HG02938 (cell line): ENCODE results near the gene PCBP3.
"Not testable (repeated sequence)": the region's sequence is repeated elsewhere in the genome, so short reads cannot be mapped to it uniquely, and the experiment has no call there.

ENCODE experiments used
- ATAC-seq: cut with Tn5 transposase; IDR thresholded peaks from one replicate; pipeline ENCODE4 v1.9.1; 2021; ENCODE audit warnings: mild to moderate bottlenecking, moderate library complexity; ENCODE audit not compliant: unreplicated experiment

The PCBP3 gene

DNA sequence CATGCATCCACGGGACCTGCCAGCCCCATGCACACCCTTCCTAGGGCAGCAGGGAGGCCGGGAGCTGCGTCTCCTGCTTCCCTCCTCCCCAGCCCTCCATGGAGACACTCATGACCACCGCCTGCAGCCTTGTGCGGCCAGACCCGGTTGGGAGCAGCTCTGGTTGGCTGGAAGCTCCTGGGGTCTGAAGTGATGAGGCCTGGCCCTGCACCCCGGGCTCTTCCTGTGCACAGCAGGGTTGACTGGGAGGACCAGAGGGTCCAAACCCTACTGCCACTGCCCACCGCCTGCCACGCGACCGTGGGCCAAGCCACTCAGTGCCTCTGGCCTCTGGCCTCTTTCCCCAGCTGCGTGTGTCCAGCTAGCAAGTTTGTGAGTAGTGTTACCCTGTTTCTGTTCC, 226.9 kb downstream of the PCBP3 start:
- no peak for ATAC-seq

DNA sequence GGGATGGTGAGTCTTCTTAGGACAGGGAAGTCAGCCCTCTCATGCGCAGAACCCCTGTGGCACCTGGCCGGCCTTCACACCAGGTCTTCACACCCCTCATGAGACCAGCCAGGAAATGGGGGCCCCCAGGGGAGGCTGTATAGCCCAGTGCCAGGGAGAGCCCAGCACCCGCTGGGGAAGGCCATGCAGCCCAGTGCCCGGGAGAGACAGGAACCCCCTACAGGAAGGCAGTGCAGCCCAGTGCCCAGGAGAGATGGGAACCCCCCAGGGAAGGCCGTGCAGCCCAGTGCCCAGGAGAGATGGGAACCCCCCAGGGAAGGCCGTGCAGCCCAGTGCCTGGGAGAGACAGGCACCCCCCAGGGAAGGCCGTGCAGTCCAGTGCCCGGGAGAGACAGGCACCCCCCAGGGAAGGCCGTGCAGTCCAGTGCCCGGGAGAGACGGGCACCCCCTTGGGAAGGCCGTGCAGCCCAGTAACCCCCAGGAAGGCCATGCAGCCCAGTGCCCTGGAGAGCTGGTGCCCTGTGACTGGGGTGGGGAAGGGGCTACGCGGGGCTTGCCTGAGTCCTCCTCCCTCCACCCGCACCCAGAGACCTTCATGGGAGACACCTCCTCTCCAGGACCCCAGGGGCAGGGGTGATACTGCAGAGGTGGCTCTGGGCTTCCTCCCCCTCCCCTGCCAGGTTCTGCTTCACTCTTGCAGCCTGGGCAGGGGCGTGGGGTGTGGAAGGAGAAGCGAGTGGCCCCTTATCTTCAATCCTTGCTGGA, 227.5 kb downstream of the PCBP3 start:
- no peak for ATAC-seq

DNA sequence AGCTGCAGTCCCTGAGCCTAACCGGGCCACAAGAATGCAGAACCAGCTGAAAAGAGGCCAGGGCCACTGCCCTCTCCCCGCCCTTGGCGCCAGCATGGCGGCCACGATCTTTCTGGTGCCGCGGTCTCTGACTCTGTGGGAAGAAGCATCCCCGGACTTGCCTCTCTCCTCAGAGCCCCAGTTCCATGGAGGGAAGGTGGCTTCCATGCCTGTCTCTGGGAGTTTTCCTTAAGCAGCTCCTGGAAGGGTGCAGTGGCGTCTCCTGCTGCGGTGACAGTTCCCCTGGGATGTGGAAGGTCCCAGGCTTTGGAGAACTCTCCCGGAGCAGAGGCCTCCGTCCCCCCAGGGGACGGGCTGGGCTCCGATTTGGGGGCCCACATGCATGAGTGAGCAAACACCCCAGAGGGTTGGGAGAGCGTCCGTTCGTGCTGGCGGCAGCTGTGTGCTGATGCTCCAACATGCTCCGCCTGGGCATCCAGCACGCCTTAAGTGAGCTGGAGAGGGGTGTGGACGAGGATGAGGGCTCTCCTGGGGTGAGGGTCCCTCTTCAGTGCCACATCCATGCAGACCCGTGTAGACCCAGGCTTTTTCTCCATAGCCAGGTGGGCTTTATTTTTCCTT, 228.2 kb downstream of the PCBP3 start:
- ATAC-seq = no peak

DNA sequence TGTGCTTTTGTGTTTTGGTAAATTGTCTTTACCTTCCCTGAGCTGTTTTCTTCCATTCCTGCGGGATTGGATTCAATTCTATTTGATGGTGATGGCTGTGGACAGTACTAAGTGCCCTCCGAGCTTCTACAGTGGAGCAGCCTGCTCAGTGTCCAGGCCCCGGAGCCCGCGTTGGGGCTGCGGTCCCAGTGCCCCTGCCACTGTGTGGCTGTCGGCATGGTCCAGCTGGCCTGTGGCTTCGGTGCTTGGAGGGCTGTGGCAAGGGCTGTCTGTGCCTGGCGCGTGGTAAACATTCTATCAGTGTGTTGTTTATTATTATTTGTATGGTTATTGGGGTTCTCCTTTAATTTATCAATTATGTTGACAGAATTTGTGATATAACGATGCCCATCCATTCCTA, 228.9 kb downstream of the PCBP3 start:
- no peak for ATAC-seq

DNA sequence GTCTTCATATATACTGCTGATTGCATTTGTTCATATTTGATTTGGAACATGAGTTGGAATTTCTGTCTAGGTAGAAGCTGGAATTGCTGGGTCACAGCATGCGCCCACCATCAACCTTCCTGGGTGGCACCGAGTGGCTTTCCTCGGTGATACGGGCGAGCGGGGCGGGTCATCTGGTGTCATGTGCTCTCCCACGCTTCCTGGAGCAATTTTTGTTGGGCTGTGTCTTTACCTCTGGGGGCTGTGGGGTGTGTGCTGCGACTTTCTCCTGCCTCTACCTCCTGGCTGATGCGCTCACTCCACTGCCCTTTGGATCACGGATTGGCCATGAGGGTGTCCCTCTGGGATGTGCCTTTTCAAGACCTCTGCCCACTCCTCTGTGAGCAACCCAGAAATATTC, 229.4 kb downstream of the PCBP3 start:
- ATAC-seq = no peak

DNA sequence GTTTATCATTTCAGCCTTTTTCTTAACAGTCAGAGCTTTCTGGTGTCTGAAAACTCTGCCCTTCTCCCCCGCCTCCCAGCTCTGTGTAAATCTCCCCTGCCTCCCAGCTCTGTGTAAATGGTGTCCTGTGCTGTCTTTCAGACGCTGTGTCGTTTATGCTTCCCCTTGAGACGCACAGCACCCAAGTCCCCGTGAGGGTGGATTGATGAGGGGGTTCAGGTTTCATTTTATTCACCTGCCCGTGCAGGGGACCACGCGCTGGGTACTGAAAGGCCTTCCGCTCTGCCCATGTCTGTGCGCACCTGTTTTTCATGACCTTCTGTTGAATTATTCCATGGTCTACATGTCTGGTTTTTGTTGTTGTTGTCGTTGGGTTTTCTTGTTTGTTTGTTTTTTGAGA, 229.9 kb downstream of the PCBP3 start:
- ATAC-seq = no peak

DNA sequence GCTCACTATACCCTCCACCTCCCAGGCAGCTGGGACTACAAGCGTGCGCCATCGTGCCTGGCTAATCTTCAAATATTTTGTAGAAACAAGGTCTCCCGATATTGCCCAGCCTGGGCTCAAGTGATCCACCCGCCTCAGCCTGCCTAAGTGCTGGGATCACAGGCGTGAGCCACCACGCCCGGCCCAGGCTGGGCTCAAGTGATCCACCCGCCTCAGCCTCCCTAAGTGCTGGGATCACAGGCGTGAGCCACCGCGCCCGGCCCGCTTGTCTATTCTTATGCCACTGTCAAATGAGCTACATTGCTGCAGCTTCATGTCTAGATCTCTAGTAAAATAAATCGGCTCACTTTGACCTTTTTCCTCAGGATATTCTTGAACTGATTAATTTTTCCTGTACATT, 230.3 kb downstream of the PCBP3 start:
- no peak for ATAC-seq

DNA sequence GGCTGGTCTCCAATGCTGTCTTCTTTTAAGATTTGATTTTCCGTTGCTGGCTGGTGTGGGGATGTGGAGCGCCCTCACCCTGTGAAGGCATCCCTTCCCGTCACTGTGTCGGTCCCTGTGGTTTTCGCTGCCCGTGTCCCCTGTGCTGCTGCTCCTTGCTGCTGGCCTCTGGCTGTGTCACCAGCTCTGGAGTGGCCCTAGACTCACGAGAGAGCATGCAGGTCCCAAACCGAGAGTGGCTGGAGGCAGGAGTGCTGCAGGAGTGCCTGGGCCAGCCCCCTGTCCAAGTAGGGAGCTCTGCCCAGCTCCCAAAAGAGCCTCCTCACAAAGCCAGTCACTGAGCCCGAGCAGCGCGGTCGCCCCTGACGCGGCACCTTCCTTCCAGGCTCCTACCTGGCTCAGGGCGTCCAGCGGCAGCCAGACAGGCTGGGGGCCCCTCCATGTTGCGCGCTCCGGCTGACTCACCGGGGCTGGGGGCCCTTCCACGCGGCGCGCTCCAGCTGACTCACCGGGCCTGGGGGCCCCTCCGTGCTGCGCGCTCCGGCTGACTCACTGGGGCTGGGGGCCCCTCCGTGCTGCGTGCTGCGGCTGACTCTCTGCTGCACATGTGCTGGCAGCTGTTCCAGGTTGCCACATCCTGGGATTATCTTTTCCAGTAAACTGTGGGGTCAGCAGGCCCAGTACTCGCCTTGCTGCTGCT, 231.3 kb downstream of the PCBP3 start:
- no peak for ATAC-seq

DNA sequence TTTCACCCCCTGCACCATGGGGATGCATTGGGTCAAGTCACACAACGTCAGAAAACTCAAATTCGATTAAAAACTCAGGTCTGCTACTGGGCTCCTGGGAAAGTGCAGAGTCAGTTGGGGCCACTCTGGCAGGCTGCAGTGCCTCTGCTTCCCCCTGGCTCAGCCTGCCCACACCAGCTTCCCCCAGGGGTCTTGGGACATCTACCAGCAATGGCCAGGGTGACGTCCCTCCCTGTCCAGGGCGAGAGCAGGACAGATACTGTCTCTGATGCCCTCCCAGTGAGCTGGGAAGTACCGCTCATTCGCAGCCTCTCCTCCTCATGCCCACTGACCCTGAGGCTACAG, 231.9 kb downstream of the PCBP3 start:
- no peak for ATAC-seq

DNA sequence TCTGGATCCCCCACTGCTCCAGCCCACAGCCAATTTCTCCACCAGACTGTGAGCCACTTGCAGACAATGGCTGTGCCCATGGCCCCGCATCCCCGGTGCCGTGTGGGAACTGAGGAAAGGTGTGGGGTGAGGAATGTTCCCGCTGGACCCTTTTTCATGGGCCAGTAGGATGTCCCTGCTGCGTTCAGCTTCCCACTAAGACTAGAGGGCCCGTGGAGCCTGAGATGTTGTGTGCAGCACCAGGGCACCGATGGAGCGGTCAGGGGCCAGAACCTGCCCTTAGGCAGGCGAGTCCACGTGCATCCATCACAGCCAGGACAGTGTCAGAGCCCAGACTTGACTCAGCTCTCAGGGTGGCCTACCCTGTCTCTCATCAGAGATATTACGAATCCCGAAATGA, 232.4 kb downstream of the PCBP3 start:
- no peak for ATAC-seq

DNA sequence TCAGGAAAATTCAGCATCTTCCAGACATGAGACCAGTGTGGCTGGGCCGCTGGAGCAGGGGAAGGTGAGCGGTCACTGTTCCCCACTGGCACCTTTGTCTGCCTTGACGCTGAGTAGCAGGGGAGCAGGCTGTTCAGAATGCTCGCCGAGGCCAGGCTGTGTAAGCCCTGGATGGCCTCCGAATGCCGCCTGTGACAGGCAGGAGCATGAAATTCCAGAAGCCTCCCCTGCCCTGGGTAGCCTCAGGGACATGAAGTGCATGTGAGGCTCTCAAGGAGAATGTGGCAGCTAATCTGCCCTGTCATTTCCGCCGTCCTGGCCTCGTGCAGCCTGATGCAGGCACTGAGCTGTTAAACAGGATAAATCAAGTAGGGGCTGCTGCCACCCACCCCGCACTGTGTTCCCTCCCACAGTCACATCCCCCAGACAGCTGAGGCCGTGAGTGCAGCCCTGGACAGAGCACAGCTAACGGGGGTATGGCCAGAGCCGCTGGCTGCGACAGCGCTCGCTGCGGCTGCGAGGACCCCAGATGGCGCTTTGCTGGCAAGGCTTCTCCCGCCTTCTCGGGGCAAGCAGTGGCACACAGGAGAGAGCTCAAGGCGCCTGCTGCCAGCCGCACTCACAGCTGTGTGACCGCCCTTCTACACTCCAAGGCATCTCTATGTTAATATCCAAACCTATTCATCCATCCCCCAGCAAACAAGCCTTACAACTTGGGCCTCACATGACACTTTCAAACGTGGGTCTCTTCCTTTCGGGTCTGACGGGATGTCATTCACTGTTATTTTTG, 233.1 kb downstream of the PCBP3 start:
- no peak for ATAC-seq

DNA sequence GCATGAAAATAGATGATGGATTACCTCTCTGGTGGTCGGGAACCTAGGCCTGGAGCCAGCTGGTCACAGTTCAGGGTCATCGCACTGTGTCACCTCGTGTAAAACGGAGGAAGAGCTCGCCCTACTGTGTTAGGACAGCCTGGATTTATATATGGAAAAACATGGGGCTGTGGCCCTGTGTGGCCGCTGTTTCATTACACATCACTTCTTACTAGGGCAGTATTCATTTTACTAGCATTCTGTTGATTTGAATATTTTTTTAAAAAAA, 233.6 kb downstream of the PCBP3 start:
- no peak for ATAC-seq

DNA sequence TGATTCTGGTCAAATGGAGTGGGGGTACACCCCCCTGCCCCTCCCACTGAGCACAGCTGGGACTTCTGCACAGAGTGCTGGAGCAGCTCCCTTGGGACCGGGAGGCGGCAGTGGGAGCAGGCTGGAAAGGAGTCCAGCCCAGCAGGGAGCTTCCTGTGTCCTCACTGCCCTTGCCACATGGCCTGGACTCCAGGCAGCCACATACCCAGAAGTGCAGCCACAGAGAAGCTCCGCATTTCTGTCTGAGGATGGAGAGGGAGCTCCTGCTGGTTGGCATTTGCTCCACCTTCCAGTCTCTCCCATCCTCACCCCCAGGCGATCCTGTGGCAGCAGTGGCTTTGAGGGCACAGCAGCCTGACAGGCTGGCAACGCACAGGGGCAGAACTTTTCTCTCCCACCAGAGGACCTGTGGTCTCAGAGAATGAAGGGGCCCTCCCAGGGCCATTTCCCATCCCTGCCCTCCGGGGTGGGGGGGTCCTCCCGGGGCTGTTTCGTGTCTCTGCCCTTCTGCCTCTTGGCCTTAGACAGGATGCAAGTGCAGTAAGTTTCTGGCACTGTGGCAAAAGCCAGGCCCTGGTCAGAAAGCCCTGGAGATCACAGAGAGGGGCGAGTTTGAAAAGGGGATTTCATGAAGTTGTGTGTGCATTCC, 234.4 kb downstream of the PCBP3 start:
- no peak for ATAC-seq

DNA sequence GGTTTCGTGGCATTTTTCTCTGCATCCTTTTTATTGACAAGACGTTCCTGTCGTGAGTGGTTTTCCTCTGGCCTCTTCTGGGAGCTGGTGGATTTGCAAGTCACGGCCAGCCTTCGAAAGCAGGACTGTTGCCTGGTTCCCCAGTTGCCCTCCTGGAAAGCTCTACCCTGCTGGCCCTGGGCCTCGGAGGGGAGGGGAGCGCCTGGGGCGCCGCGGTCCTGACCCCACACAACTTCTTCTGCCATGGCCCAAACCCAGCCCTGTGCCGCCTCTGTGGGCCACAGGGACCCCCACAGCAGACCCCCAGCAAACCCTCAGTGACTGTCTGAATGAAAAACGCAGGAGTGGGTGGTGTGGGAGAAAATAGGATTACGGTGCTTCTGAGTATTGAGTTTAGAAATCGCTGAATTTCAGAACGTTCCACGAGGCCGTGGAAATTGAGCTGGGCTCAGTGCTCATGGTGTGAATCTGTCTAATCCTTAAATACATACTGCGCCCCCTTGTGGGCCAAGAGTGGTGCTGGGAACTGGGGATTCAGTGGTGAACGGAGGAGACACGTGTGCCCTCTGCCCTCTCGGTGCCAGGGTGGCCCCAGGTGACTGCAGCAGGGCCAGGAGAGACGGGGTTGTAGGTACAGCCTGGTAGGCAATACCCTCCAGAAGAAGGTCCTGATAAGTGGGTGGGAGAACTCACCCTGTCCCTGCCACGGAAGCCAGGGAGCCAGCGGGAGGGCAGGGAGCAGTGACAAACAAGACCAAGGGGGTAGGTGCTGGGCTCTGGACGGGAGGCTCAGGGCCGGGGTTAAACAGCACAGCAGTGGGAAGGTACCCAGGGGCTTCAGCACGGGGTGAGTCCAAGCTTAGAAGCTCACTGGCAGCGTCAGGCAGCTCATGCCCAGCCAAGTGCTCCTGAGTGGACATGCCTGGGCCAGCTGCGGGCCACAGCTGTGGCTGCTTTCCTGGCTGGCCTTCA, 236.9 kb downstream of the PCBP3 start:
- no peak for ATAC-seq

DNA sequence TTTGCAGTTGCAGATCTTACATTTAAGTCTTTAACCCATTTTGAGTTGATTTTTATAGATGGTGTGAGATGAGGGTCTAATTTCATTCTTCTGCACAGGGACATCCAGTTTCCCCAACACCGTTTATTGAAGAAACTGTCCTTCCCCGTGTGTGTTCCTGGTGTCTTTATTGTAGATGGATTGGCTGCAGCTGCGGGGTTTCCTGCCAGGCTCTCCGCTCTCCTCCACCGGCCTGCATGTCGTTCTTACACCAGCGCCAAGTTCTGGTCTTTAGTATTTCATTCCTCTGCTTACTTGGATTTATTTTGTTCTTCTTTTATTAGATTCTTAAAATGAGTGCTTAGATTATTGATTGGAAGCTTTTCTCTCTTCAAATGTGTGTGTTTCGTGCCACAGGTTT, 239.1 kb downstream of the PCBP3 start:
- ATAC-seq = no peak

DNA sequence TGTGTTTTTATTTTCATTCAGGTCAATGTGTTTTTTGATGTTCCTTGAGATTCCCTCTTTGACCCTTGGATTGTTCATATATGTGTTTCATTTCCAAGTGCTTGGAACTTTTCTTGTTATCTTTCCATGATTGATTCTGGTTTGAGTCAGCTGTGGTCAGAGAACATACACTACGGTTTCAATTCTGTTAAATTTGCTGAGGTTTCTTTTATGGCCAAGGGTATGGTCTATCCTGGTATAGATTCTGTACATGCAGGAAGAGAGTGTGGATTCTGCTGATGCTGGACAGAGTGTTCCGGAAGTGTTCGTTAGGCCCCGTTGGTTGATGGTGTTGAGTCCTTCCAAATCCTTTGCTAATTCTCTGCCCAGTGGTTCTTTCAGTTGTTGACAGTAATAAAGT, 239.6 kb downstream of the PCBP3 start:
- no peak for ATAC-seq

DNA sequence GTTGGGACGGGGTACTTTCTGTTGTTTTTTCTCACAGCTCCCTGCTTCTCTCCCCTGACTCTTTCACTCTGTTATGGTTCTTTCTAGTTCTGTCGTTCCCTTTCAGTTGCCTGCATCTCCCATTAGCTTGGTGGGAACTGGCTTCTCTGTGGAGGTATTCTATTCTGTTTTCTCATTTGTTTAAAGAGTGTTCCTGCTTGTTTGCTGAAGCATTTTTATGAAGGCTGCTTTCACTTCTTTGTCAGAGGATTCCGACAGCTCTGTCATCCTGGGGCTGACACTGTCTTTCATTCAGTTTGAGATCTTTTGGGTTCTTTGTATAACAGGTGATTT, 242.0 kb downstream of the PCBP3 start:
- ATAC-seq = no peak

DNA sequence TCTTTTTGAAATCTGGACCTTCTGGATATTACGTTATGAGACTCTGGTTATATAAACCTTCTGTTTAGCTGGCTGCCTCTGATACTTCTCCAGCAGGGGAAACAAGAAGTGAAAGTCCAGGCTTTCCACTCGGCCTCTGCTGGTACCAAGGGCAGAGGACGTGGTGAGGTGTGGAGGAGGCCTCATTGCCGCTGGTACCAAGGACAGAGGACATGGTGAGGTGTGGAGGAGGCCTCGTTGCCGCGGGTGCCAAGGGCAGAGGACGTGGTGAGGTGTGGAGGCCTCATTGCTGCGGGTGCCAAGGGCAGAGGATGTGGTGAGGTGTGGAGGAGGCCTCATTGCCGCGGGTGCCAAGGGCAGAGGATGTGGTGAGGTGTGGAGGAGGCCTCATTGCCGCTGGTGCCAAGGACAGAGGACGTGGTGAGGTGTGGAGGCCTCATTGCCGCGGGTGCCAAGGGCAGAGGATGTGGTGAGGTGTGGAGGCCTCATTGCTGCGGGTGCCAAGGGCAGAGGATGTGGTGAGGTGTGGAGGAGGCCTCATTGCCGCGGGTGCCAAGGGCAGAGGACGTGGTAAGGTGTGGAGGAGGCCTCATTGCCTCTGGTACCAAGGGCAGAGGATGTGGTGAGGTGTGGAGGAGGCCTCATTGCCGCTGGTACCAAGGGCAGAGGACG, 242.5 kb downstream of the PCBP3 start:
- not testable (repeated sequence) for ATAC-seq

DNA sequence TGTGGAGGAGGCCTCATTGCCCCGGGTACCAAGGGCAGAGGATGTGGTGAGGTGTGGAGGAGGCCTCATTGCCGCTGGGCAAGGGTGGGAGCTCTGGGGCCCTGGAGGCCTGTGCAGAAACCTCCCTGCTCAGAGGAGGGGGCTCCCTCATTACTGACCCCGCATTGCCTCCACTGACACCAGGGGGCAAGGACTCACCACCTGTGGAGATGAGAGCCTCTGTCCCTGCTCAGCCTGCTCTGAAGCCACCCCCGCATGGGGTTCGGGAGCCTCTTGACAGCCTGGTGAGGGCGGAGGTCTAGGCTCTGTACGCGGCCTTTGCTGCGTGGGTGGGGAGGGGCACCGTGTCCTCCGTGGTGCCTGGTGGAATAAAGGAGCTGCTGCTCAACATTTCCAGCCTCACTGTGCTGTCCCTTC, 243.1 kb downstream of the PCBP3 start:
- ATAC-seq = no peak

DNA sequence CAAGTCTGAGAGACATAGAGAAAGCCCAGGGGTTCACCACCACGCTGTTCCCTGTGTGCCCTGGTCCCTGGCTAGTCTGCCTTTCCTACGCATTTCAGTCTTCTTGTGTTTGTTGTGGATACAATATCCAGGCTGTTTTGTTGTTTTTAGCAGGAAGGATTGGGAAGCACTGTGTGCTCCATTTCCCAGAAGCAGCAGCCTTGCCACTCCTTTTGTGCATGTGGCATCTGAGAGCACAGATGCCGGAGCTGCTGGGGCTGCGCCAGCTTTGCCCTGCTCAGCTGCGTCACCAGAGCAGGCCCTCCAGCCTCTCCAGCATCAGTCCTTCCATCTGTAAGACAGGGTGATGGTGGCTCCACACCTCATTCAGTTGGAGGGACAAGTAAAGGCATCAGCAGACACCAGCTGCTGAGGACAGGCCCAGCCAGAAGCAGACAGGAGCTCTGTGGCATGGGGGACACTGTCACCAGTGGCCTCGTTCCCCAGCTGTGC, 243.6 kb downstream of the PCBP3 start:
- ATAC-seq = no peak
